HG03196 (cell line): ENCODE results near the gene SSX1.
"Not testable (repeated sequence)": the region's sequence is repeated elsewhere in the genome, so short reads cannot be mapped to it uniquely, and the experiment has no call there.

ENCODE experiments used
- ATAC-seq: cut with Tn5 transposase; IDR thresholded peaks from one replicate; pipeline ENCODE4 v1.9.1; 2021; ENCODE audit not compliant: unreplicated experiment

The SSX1 gene, protein sequence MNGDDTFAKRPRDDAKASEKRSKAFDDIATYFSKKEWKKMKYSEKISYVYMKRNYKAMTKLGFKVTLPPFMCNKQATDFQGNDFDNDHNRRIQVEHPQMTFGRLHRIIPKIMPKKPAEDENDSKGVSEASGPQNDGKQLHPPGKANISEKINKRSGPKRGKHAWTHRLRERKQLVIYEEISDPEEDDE

DNA sequence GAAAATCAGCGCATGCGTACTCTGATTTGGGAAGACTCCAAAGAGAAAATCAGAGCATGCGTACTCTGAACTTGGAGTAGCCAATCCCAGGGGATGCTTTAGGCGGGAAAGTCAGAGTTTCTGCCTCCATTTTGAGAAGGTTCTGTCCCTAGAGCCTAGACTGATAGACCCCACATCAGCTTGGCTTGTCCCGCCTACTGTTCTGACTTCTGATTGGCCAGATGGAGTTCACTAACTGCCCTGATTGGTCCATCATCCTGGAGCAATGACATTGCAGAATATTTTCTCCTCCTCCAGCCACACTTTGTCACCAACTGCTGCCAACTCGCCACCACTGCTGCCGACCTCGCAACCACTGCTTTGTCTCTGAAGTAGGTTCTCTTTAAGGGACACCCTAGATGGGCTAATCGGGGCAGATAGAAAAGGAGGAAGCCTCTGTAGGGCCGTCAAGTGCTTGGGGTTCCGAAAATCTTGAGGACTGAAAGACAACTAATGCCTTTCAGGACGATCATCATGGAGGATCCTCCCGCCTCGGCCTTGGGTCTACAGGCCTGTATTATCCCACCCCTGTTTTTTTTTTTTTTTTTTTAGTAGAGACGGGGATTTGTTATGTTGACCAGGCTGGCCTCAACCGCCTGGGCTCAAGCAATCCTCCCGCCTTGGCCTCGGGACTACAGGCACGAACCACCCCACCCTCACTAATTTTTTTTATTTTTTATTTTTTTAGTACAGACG, at the start of gene SSX1:
TSS of gene SSX1 (plus strand) at position 331 of the 735 bp plus-strand sequence. CDS start 1,850 bp downstream, outside the sequence.
- ATAC-seq, result not testable (repeated sequence)

DNA sequence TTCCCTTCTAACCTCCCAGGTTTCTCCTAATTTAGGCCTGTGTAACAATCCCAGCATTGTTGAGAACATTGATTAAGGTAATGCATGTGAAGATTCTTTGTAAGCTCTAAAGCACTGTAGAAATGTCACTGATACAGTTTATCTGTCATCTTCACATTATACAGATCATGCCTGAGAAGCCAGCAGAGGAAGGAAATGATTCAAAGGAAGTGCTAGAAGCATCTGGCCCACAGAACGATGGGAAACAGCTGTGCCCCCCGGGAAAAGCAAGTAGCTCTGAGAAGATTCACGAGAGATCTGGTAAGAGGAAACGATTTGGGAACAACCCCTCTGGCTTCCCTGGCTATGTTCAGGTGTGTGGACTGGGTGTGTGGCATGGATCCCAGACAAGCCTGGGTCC, 40.9 kb upstream of the SSX1 start:
- ATAC-seq, result not testable (repeated sequence)

DNA sequence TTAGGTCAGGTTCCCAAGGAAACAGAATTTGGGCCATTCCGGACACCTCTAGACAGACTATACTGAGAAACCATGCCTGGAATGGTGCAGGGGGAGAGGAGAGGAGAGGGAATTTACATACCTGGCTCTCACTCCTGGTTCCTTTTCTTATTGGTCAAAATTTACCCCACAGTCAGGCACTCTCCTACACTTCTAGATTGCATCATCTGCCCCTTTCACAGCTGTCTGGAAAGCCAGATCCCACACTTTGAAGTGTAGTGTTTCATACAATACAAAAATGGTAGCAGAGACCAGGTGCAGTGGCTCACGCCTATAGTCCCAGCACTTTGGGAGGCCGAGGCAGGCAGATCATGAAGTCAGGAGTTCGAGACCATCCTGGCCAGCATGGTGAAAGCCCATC, 31.0 kb upstream of the SSX1 start:
- not testable (repeated sequence) for ATAC-seq

DNA sequence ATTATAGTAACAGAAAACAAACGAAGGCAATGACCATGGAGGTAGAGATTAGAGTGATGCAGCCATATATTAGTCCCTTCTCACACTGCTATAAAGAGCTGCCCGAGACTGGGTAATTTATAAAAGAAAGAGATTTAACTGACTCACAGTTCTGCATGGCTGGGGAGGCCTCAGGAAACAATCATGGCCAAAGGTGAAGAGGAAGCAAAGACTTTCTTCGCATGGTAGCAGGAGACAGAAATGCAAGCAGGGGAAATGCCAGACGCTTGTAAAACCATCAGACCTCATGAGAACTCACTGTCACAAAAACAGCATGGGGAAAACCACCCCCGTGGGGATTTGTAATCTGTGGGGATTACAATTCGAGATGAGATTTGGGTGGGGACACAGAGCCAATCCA, 2.2 kb upstream of the SSX1 start:
- not testable (repeated sequence) for ATAC-seq

DNA sequence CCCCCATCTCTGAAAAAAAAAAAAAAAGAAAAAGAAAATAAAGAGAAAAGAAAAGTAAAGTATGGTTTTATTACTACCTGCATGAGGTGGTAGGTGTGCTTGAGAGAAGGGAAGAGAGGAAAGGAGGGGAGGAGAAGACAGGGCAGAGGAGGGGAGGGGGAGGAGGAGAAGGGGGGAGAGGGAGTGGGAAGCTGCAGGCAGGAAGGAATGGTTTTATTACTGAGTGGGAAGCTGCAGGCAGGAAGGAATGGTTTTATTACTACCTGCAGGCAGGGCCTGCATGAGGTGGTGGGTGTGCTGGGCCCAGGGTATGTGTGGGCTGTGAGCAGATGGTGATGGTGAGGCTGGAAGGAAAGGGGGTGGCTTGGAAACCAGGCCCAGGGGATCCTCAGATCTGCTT, 19.2 kb downstream of the SSX1 start:
- ATAC-seq, result not testable (repeated sequence)

DNA sequence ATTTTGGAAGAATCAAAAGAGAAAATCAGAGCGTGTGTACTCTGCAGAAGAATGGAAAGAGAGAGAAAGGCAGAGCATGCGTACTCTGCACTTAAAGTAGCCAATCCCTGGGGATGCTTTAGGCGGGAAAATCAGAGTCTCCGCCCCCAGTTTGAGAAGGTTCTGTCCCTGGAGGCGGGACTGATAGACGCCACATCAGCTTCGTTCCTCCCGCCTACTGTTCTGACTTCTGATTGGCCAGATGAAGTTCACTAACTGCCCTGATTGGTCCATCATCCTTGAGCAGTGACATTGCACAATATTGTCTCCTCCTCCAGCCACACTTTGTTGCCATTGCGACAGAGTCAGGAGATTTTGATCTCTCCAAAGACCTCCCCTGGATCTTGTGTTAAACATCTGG, 23.8 kb downstream of the SSX1 start:
- no peak for ATAC-seq

DNA sequence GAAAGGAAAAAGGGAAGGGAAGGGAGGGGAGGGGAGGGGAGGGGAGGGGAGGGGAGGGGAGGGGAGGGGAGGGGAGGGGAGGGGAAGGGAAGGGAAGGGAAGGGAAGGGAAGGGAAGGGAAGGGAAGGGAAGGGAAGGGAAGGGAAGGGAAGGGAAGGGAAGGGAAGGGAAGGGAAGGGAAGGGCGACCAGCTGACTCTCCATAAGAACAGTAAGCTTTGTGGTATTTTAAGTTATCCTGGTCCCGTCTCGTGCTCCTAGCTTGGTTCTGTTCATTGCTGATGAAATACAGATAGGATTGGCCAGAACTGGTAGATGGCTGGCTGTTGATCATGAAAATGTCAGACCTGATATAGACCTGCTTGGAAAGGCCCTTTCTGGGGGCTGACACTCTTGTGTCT, 25.5 kb downstream of the SSX1 start:
- not testable (repeated sequence) for ATAC-seq

DNA sequence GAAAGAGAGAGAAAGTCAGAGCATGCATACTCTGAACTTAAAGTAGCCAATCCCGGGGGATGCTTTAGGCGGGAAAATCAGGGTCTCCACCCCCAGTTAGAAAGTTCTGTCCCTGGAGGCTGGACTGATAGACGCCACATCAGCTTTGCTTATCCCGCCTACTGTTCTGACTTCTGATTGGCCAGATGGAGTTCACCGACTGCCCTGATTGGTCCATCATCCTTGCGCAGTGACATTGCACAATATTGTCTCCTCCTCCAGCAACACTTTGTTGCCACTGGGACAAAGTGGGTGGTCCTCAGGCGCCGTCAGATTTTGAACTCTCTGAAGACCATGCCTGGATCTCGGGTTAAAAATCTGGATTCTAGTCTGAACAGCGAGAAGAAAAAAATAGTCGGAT, 51.0 kb downstream of the SSX1 start:
- no peak for ATAC-seq

DNA sequence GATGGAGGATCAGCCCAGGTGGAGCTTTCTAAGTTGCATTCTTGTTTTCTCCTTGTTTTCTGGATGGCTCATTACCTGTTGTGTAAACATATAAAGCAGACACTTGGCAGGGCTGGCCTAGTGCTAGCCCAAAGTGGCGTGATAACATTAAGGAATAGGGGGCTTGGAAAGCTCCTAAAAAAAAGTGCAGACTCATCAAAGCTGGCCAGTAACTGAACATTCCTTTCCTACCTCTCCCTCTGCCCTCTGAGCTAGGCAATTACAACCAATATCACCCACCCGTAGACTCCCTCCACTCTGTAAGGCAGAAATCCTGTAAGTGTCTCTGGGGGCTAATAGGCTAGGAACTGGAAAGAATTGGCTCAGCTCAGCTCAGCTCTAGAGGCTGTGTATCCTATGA, 58.8 kb downstream of the SSX1 start:
- ATAC-seq, result not testable (repeated sequence)
